Measurements from ENCODE around the gene DUSP21.
A peak's percentile ranks its signal among the peaks of the same experiment; 100 is the strongest.
"Not testable (repeated sequence)": the region's sequence is repeated elsewhere in the genome, so short reads cannot be mapped to it uniquely, and the experiment has no call there.

Gene DUSP21

DNA sequence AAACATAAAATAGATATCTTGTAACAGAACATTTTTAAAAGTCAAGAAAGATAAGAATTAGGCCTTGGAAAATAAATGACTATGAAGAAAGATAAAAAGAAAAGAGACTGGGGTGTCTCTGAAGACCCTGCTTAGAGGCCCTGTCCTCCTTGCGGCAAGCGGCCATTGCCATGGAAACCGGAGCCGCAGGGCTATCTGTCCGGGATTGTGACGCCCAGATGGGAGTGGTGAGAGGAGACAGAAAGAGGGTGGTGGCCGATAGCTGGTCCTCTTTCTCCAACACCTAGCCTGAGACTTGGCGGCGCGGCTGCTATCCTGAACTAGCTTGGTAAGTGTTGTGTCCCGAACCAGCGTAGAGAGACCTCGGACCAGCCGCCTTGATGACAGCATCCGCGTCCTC is at the start of gene DUSP21:
DUSP21 (plus strand) TSS at position 269 of the 400 bp plus-strand sequence; CDS start at position 381, 112 bp downstream.
- no peak for DNase-seq (ENCODE audit: low read depth)

DNA sequence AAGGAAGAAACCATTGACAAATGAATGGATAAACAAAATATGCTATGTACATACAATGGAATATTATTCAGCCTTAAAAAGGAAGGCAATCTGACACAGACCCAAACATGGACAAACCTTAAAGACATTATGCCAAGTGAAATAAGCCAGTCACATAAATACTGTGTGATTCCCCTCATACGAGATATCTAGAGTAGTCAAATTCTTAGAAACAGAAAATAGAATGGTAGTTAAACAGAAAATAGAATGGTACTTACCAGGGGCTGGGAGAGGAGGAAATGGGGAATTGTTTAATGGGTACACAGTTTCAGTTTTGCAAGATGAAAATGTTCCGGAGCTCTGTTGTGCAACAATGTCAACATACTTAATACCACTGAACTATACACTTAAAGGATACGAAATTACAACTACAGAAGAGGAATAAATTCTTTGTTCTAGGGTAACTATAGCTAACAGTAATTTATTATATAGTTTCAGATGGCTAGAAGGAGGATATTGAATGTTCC is 47.8 kb upstream of the DUSP21 start:
- no peak for DNase-seq (ENCODE audit: low read depth)

DNA sequence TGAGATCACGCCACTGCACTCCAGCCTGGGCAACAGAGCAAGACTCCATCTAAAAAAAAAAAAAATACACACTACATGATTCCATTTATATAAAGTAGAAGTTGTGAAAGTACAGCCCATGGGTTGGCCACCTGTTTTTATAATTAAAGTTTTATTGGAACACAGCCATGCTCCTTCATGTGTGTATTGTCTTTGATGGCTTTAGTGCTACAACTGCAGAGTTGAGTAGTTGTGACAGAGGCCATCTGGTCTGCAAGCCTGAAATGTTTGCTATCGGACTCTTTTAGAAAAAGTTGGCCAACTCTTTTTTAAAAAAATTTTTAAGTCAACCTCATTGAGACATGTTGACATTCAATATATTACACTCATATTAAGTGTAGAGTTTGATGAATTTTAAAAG is 41.2 kb upstream of the DUSP21 start:
- DNase-seq (ENCODE audit: low read depth) = no peak

DNA sequence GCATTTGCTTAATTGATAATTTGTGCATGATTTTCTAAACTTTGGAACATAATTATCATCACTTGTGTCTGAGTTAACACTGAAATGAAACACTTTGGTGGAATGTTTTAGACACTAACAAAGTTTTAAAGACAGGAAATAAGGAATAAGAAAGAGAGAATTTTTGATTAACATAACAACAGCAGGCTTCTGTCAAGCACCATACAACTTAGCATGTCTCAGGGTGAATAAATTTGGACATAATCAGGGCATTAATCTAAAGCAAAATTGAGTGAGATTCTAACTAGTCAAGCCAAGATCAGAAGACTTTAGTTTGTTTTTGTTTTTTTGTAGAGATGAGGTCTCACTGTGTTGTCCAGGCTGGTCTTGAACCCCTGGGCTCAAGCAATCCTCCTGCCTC is 28.1 kb upstream of the DUSP21 start:
- DNase-seq (ENCODE audit: low read depth) = no peak

DNA sequence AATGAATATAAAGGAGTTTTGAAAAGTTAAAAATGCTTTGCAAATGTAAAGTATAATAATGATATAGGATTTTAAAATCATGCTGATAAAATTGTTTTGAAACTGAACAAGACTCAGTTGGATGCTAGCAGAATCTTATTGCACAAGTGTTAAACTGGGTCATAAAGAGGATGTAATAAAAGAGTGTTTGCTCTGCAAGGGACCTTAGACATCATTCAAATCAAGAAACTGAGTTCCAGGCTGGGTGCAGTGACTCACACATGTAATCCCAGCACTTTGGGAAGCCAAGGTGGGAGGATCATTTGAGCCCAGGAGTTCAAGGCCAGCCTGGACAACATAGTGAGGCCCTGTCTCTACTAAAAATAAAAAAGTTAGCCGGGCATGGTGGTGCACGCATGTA is 27.5 kb upstream of the DUSP21 start:
- no peak for DNase-seq (ENCODE audit: low read depth)

DNA sequence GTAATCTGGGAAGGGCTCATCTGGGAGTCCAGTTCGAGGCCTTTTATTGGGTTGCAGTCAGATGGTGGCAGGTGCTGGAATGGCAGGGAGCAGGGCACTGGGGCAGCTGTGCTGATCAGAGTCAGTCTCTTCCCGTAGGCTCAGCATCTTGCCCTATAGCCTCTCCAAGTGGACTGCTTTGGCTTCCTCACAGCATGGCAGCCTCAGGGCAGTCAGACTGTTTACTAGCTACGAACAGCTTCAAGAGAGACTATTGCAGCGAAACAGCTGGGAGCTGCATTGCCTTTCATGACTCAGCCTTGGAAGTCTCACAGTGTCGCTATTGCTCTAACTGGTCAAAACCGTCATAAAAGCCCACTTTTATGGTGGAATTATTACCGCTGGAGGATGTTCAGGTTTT is 26.8 kb upstream of the DUSP21 start:
- no peak for DNase-seq (ENCODE audit: low read depth)

DNA sequence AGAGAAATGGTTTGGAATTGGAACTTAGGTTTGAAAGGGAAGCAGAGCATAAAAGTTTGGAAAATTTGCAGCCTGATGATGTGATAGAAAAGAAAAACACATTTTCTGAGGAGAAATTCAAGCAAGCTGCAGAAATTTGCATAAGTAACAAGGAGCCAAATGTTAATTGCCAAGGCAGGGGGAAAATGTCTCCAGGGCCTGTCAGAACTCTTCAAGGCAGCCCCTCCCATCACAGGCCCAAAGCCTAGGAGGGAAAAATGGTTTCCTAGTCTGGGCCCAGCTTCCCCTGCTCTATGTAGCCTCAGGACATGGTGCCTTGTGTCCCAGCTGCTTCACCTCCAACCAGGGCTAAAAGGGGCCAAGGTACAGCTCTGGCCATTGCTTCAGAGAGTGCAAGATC is 21.2 kb upstream of the DUSP21 start:
- DNase-seq (ENCODE audit: low read depth) = no peak

DNA sequence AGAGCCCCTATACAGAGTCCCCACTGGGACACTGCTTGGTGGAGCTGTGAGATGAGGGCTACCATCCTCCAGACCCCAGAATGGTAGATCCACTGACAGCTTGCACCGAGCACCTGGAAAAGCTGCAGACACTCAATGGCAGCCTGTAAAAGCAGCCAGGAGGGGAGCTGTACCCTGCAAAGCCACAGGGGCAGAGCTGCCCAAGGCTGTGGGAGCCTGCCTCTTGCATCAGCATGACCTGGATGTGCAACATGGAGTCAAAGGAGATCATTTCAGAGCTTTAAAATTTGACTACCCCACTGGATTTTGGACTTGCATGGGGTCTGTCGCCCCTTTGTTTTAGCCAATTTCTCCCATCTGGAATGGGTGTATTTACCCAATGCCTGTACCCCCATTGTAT is 20.6 kb upstream of the DUSP21 start:
- not testable (repeated sequence) for DNase-seq (ENCODE audit: low read depth)

DNA sequence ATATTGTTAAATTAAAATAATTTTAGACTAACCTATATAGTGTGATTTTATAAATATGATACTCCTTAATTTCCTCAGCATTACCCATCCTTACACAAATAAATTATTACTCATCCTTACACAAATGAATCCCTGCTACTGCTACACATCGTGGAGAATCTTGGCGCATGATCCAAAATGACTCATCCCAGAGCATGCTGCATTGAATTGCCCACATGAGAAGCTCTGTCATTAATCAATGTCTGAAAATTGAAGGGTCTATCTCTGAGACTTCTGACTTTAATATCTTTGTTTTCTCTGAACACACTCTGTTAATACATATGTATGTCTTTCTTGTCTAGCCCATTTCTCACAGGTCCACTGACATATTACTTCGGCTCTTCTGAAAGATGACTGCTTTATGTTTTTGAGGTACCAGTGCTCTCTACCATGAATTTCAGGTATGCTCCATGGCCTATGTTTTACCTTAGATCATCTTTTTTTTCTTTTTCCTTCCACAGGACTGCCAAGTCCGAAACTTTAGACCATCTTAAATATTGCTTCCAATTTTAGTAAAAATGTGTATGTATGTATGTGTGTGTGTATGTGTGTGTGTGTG is 15.7 kb upstream of the DUSP21 start:
- peak; percentile 53 for DNase-seq (ENCODE audit: low read depth)

DNA sequence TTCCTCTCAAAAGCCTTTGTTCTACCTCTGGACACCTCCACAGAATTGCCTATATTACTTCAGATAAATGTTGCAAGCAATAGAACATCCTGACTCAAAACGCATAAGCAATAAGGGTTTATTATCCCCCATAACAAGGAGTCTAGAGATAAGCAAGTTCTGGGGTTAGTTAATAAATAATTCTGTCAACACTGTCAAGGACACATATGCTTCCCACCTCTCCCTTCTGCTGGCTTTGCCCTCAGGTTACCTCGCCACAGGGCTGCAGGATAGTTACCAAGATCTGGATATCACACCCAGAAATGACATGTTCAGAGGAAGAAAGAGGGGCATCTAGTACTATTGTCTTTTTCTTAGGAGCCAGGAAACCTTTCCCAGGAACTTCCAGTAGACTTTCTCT is 14.0 kb upstream of the DUSP21 start:
- no peak for DNase-seq (ENCODE audit: low read depth)

DNA sequence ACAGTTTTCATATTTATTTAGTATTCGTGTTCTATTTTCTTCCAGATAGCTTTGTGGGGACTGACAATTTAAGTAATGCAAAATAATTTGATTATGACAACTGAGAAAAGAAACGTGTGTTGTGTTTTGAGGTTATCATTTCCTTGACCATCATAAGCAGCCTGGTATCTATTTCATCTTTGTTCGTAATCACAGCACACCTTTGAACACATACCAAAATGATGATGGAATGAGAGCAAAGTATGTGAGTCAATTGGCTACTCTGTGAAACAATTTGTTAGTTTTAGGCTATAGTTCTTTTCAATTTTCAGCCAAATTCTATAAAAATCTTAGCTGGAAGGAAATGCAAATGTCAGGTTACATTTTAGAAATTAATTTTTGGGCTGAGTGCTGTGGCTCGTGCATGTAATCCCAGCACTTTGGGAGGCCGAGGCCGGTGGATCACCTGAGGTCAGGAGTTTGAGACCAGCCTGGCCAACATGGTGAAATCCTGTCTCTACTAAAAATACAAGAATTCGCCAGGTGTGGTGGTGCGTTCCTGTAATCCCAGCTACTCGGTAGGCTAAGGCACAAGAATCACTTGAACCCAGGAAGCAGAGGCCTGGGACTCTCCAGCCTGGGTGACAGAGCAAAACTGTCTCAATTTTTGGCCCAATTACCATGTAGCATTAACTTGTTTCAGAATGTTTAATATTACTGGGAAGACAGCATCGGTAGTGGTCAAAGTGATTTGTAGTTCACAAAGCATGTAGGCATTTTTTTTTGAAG is 1.1 kb upstream of the DUSP21 start:
- DNase-seq (ENCODE audit: low read depth) = no peak

DNA sequence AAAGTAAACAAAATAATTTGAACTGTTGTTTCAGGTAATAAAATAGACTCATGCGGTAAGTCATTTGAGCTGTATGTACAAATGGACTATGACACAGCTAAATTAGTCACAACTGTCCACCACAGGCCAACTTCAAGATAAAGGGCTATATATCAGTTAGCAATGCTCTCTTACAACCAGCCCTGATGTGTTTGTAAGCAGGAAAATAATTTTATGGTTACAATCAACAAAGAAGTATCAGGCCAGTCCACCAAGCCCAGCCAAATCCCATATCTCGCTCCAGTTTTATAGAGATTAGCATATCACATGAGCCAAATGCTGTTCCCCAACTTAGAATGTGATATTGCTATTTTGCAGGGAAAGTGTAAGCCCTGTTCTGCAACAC is 511 bp upstream of the DUSP21 start:
- no peak for DNase-seq (ENCODE audit: low read depth)

DNA sequence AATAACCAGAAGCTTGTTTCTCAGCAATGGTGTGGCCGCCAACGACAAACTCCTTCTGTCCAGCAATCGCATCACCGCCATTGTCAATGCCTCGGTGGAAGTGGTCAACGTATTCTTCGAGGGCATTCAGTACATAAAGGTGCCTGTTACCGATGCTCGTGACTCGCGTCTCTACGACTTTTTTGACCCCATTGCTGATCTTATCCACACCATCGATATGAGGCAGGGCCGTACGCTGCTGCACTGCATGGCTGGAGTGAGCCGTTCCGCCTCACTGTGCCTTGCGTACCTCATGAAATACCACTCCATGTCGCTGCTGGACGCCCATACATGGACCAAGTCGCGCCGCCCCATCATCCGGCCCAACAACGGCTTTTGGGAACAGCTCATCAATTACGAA is 383 bp downstream of the DUSP21 start:
- no peak for DNase-seq (ENCODE audit: low read depth)

DNA sequence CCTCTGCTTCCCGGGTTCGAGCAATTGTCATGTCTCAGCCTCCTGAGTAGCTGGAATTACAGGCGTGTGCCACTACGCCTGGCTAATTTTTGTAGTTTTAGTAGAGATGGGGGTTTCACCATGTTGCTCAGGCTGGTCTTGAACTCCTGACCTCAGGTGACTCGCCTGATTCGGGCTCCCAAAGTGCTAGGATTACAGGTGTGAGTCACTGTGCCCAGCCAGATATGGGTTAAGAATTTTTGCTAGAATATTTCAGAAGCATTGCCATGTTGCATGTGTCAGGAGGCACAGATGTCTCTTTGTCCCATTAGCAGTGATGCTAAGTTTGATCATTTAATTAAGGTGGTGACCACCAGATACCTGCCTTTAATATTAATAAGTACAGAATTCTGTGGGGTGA is 7.1 kb downstream of the DUSP21 start:
- DNase-seq (ENCODE audit: low read depth) = not testable (repeated sequence)

DNA sequence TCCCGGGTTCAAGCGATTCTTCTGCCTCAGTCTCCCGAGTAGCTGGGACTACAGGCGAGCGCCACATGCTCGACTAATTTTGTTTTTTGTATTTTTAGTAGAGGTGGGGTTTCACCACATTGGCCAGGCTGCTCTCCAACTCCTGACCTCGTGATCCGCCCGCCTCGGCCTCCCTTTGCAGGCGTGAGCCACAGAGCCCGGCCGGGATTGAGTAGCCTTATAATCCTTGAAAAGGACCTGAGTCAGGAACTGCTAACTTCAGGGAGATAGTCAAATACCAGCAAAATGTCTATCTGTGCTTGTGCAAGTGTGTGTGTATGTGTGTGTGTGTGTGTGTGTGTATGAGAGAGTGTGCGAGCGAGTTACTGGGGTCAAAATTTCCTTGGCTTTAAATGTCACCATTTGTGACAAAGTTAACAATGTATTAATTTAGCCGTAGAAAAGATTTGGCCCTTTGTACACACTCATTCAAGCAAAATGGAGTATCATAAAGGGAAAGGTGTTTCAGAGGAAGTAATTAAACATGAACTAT is 27.4 kb downstream of the DUSP21 start:
- DNase-seq (ENCODE audit: low read depth) = no peak

DNA sequence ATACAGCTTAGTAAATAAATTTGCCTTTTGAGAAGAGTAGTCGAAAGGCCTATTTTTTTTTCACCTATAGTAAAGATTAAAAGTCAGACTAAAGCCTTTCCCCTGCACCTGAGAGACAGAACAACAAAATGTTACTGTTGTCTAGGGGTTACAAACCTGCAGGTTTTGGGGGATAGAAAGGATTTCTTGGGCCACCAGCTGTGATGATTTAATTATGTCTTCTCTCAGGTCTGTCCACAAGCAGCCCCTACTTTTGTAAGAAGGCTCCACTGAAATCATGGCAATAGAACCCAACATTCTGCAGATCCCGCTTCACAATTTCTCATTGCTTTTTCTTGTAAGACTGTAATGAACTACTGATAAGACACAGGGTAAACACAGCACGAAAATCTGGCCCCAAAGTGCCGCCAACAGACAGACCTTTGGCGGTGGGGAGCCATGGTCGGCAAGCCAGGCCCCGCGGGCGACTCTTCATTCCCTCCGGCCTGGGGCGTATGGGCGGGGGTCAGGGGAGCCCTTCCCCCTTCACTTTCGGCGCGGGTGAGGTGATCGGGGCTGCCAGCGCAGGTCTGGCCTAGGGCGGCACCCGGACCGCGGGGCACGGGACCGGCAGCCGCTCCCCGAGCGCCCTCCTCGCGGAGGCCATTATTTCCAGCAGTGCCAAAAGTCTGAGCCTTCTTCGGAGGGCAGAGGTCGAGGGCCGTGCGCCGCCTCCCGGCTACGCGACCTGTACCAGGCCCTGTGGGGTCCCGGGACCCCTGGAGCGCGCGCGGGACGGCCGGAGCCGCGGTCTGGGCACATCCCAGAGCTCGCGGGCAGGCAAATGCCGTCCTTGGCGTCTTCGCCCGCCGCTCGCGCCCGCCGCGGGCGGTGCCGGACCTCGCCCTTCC is 28.4 kb downstream of the DUSP21 start:
- no peak for DNase-seq (ENCODE audit: low read depth)

DNA sequence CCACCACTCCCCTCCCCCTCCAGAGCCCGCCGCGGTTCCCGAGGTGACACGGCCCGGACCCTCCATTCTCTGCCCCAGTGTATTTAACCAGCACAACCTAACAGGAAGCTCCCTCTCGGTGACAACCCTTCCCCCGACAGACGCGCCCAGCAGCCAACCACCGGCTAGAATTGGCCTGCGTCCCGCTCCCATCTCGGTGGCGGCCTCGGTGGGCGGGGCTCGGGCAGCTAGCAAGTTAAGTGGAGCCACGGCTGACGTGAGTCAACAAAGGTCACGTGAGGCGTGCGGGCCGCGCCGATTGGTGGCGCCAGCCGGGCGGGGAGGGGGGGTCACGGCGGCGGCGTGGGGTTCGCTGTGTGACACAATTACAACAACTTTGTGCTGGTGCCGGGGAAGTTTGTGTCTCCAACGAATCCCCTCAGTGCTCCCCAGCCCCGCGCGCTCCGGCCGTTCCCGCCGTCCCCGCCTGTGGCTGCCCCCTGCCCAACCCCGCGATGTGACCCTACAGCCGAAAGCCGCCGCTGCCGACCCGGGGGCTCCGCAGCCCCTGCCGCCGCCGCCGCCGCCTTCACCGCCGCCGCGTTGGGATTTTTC is 29.1 kb downstream of the DUSP21 start, which contains the start of gene KDM6A:
KDM6A (plus strand) TSS at position 368 of the 594 bp plus-strand sequence. CDS start 364 bp downstream, outside the sequence.
- peak; percentile 97 for DNase-seq (ENCODE audit: low read depth)

DNA sequence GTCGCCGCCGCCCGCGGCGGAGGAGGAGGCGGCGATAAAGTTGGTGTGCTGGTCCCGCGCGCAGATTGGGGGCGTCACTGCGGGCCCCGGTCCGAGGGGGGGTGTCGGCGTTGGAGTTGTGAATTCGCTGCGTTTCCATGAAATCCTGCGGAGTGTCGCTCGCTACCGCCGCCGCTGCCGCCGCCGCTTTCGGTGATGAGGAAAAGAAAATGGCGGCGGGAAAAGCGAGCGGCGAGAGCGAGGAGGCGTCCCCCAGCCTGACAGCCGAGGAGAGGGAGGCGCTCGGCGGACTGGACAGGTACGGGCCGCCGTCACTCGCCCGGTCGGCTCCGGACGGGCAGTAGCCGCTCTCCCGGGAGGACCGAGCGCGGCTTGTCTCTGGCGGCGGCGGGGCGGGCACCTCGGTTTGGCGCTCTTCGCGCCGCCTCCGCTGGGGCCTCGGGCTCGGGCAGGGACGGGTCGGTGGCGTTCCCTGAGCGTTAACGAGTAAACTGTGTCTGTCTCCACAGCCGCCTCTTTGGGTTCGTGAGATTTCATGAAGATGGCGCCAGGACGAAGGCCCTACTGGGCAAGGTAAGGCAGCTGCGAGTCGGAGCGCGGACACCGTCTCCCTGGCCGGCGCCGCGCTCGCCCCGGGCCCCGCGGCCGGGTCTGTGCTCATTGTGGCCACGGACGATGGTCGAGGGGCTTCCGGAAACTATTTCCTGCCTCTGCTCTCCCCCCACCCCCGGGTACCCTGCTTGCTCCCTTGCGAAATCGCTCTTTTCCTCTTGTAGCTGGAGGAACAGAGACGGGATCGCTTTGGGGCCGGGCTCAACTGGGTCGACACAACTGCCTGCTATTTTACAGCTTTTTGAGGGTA is 29.8 kb downstream of the DUSP21 start:
- DNase-seq (ENCODE audit: low read depth) = no peak

DNA sequence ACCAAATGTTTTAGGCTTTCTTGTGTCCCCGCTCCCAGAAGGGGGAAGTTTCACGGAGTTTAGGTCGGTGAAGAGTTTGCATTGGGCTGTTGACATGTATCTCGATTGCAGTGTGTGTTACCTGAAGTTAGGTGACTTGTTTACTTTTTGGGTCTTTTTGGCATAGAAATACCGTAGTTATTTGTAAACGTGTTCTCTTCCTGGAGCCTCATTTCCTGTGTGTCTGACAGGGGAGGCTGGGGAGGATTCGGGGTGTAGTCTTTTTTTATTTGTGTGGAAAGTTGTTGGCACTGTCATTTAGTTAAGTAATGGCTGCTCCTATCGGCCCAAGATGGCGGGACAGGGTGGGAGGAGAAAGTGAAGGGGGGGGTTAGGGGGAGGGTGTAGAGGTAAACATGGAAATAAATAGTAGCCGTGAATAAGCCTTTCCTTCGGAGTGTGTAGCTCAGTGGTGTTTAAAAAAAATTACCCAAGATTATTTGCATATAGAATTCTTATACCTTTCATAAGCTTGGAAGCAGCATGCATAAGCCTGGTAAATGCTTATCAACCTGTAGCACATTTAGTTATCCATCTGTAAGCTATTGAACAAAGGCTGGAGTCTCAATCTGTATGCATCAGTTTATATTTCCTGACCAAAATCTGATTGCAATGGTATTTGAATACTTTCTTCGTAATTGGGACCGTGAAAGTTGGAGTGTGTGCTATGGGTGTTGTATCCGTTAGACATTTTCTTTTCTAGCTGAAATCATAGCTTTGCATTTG is 30.8 kb downstream of the DUSP21 start:
- no peak for DNase-seq (ENCODE audit: low read depth)

DNA sequence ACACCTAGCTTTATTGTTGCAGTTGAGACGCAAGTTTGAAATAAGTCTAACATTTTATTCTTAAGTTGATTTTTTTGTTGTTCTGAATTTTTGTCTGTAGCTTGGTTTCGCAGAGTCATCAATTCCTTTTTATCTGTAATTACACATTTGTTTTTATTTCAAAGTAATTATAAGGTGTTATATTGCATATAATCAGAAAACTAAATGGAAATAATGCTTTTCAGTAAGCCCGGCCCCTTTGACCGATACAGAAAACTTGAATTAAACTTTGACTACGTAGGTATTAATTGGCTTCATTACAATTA is 31.3 kb downstream of the DUSP21 start:
- no peak for DNase-seq (ENCODE audit: low read depth)
